Measurements from ENCODE around the gene PLA2G4E.

PLA2G4E gene

GRCh38 chr15:42016971-42017370 lies 3.9 kb downstream of the PLA2G4E start:
- DNase-seq, result no peak

DNA sequence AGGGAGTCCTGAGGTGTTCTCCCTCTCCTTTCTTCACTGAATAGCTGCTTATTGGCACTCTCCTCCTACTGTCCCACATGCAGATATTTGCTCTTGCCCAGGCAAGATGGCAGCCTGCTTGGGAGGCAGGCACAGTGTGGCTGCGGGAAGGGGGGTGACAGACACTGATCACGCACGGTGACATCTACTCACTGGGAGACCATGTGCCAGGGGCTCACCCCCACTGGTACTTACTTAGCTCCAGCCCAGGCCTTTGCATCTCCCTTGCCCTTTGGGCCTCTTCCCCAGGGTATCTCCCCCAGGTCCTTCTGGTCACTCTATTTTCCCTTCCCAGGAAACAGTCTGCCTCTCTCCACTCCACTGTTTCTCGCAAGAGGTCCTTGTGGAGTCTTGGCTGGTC lies 6.4 kb downstream of the PLA2G4E start:
- no peak for DNase-seq

- DNase-seq, result no peak
Measured at GRCh38 chr15:42012928-42013482, 7.8 kb downstream of the PLA2G4E start.

DNA sequence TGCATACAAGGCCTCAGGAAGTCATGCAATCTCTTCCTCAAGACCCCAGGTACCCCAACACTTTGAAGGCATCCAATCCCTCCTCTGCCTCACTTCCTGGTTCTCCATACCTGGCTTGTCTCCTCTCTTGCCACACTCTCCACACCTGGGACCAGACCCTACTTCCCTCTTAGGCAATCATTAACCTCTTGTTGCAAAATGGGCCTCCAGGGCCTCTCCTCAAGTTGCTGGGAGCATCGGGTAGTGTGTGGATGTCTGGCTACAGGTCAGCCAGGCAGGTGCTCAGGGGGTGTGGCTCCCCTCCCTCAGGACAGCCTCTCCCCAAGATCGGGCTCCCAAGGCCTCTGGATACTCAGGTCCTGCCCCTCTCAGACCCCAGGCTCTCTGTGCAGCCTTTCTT lies 8.6 kb downstream of the PLA2G4E start:
- DNase-seq, result no peak

GRCh38 chr15:42011074-42011473 lies 9.8 kb downstream of the PLA2G4E start:
- no peak for DNase-seq

GRCh38 chr15:42010434-42010833 lies 10.4 kb downstream of the PLA2G4E start:
- DNase-seq, result no peak

DNA sequence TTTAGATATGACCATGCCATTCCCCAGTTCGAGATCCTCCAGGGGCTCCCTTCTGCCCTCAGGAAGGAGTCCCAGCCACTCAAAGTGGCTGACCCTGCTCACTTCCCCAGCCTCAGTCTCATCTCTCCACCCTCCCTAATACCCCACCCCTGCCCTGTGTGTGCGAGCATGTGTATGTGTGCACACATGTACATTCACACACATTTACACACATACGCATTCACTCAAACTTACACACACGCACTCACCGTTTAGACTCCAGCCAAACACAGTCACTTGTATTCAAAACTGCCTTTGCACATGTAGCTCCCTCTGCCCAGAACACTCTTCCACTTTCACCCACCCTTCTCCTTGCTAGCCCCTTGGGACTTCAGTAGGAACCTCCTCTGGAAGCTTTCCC lies 11.4 kb downstream of the PLA2G4E start:
- DNase-seq, result no peak

- DNase-seq, result no peak
Measured at GRCh38 chr15:42009022-42009421, 11.8 kb downstream of the PLA2G4E start.

DNA sequence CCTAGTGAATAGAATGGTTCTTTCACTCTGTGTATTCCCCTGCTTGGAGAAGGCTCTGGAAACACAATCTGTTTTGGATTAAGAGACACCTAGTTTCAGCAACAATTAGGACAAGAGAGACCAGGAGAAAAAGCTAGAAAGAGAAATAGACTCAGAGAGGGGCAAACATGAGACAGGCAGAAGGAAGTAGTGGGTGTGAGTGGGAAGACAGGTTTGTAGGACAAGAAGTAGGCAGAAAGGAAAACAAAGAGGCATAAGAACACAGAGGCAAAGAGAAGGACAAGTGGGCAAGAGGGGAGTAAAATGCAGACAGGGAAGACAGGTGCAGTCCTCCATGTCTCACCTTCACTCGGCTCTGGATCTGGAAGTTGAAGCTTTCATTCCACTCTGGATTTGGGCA lies 13.5 kb downstream of the PLA2G4E start:
- no peak for DNase-seq

DNA sequence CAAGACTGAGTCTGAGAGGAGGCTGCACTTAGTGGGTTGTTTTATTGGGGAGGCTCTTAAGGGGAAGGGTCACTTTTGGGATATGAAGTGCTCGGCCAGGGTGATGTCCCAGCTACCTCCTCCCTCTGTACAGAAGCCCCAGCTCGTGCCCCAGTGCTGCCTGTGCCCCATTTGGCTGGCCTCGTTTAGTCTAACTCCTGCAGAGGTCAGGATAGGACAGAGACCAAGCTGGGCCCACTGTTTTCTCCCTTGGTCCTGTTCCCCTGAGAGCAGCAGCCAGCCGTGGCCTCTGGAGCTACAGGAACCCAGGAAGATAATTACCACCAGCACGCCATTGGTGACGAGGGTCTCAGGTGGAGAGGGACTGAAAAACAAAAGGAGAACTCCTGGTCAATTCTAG lies 18.5 kb downstream of the PLA2G4E start:
- DNase-seq, result no peak

DNA sequence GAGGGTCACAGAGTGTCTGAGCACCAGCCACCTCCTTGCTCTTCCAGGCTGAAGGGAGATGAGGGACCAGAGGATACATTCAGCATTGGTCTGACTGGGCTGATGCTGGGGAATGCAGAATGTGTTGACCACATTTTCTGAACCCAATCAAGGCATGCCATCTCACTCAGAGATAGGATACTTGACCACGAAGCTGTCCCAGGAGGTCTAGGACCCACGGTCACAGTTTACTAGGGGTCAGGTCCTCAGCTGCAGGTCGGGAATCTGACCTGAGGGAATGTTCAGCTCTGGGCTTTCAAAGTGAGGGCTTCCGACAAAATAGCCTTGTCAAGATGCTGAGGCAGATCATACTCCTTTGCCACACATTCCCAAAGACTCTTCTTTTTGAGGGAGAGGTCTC lies 19.6 kb downstream of the PLA2G4E start:
- DNase-seq, result no peak

GRCh38 chr15:41999290-42000285 lies 21.3 kb downstream of the PLA2G4E start:
- DNase-seq, result no peak

GRCh38 chr15:41997845-41998244 lies 23.0 kb downstream of the PLA2G4E start:
- DNase-seq, result no peak

- no peak for DNase-seq
Measured at GRCh38 chr15:41996921-41997592, 23.8 kb downstream of the PLA2G4E start.

DNA sequence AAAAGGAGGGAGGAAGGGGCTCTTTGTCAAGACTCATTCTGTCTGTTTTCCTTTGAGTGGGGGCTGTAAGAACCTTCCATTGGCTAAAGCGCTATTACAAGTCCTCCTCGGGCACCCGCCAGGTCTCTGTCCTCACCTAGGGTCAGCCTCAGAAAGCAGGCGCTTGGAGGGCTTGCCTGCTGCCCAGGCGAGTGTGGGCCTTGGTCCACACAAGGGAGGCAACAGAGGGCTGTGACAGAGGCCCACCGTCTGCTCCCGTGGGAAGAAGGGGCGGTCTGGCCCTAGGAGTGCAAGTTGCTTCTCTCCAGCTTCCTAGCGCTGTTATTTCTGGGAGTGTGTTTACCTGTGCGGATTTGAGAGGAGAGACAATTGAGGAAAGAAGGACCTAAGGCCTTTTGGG lies 24.5 kb downstream of the PLA2G4E start:
- no peak for DNase-seq

GRCh38 chr15:41995476-41995855 lies 25.4 kb downstream of the PLA2G4E start:
- DNase-seq, result no peak

GRCh38 chr15:41994772-41995475 lies 25.9 kb downstream of the PLA2G4E start:
- DNase-seq, result no peak

DNA sequence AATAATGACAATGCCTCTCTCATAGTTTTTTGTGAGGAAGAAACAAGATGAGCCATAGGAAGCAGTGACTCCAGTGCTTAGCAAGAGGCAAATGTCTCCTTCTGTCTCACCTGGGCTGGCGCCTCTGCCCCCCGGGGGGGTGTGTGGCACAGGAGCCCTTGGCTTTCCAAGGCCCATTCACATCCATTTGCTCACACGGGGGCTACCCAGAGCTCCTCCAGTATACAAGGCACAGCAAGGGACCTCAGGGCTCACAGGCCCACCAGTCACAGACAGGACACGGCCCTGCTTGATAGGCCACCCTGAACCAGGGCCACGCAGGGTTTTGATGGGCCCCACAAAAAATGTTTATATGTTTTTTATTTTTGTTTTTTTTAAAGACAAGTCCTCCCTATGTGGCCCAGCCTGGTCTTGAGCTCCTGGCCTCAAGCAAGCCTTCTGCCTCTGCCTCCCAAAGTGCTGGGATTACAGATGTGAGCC lies 26.6 kb downstream of the PLA2G4E start:
- no peak for DNase-seq

GRCh38 chr15:41993472-41994170 lies 27.2 kb downstream of the PLA2G4E start:
- no peak for DNase-seq

DNA sequence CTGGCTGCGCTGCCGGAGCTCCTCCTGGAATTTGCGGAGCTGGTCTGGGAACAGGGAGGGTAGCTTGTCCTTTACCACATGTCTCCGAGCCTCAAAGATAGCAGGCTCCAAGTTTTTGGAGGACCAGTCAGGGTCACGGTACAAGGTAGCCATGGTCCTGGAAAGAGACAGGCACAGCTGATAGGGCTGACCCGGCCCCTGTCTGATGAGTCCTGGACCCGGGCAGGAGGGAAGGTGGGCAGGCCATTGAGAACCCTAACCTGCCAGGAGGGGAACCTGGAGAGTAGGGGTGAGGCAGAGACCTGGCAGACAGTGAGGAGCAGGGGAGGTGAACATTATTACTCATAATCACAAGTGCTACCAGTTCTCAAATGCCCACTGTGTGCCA lies 28.0 kb downstream of the PLA2G4E start:
- DNase-seq, result no peak

- DNase-seq, result no peak
Measured at GRCh38 chr15:41992151-41992802, 28.6 kb downstream of the PLA2G4E start.

DNA sequence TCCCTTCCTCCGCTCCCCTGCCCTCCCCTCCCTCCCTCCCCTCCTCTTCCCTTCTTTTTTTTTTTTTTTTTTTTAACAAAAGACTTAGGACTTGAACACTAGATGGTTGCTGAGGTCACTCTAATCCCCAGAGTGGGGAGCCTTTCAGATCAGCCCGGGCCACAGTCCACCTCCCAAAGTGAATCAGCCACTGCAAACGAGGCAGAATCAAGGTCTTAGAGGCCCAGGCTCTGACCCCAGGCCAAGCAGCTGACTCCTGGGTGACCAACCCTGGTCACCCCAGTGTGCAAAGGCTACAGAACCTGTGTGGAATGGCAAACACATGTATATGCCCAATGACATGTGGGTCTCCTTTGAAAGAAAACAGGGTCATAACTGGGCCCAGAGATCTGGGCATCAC lies 30.2 kb downstream of the PLA2G4E start:
- no peak for DNase-seq

All from NCI-H2029 (cell line).